Liver (tissue), 3 donors: ENCODE results near the gene DNASE2B.

Source experiments
- JUND ChIP-seq, 2 donors: IDR thresholded peaks; 2 replicates each; pipeline ENCODE4 v1.6.1; 2016; ENCODE audit warnings: antibody characterized with exemption in 2 of 2
- MAX ChIP-seq: IDR thresholded peaks from 2 replicates; pipeline ENCODE4 v1.6.1; 2016; ENCODE audit warnings: antibody characterized with exemption
- TAF1 ChIP-seq: conservative IDR thresholded peaks from 2 replicates; pipeline ENCODE4 v1.6.1; 2016; ENCODE audit warnings: antibody characterized with exemption, mild to moderate bottlenecking
- YY1 ChIP-seq: IDR thresholded peaks from 2 replicates; pipeline ENCODE4 v1.6.1; 2016; ENCODE audit warnings: antibody characterized with exemption, mild to moderate bottlenecking
- TF ChIP-seq, protein P1 (sequence below): fragments of 150-350 bp; IDR thresholded peaks from 2 replicates; pipeline ENCODE4 v1.5.1; 2017; ENCODE audit warnings: improper control_type of control experiment, low read depth, low read length; ENCODE audit not compliant: missing input control
- TF ChIP-seq, protein P2 (sequence below): IDR thresholded peaks from 2 replicates; pipeline ENCODE4 v1.6.1; 2016; ENCODE audit warnings: antibody characterized with exemption, mild to moderate bottlenecking
- donor health status: healthy.
- donor health status: healthy.

- TF ChIP-seq, protein P1, sequence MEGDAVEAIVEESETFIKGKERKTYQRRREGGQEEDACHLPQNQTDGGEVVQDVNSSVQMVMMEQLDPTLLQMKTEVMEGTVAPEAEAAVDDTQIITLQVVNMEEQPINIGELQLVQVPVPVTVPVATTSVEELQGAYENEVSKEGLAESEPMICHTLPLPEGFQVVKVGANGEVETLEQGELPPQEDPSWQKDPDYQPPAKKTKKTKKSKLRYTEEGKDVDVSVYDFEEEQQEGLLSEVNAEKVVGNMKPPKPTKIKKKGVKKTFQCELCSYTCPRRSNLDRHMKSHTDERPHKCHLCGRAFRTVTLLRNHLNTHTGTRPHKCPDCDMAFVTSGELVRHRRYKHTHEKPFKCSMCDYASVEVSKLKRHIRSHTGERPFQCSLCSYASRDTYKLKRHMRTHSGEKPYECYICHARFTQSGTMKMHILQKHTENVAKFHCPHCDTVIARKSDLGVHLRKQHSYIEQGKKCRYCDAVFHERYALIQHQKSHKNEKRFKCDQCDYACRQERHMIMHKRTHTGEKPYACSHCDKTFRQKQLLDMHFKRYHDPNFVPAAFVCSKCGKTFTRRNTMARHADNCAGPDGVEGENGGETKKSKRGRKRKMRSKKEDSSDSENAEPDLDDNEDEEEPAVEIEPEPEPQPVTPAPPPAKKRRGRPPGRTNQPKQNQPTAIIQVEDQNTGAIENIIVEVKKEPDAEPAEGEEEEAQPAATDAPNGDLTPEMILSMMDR: no peak
- TF ChIP-seq TAF1 (no peak), JUND (IDR thresholded peaks at IDR 0.05) (no peak), MAX (no peak), YY1 (no peak)
- TF ChIP-seq, protein P2, sequence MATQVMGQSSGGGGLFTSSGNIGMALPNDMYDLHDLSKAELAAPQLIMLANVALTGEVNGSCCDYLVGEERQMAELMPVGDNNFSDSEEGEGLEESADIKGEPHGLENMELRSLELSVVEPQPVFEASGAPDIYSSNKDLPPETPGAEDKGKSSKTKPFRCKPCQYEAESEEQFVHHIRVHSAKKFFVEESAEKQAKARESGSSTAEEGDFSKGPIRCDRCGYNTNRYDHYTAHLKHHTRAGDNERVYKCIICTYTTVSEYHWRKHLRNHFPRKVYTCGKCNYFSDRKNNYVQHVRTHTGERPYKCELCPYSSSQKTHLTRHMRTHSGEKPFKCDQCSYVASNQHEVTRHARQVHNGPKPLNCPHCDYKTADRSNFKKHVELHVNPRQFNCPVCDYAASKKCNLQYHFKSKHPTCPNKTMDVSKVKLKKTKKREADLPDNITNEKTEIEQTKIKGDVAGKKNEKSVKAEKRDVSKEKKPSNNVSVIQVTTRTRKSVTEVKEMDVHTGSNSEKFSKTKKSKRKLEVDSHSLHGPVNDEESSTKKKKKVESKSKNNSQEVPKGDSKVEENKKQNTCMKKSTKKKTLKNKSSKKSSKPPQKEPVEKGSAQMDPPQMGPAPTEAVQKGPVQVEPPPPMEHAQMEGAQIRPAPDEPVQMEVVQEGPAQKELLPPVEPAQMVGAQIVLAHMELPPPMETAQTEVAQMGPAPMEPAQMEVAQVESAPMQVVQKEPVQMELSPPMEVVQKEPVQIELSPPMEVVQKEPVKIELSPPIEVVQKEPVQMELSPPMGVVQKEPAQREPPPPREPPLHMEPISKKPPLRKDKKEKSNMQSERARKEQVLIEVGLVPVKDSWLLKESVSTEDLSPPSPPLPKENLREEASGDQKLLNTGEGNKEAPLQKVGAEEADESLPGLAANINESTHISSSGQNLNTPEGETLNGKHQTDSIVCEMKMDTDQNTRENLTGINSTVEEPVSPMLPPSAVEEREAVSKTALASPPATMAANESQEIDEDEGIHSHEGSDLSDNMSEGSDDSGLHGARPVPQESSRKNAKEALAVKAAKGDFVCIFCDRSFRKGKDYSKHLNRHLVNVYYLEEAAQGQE: no peak
Measured at GRCh38 chr1:84370831-84371394, 27.4 kb upstream of the DNASE2B start.
